Activated naive CD8-positive, alpha-beta T cell treated with anti-CD3 and anti-CD28 coated beads, Interleukin-2, amount 50 U/mL, for 16 hours (primary cell): ENCODE results near the gene PIK3CA.

Experiments used
- DNase-seq: peaks from one replicate; pipeline ENCODE4 v3.0.0-alpha.2; 2020; ENCODE audit warnings: low read depth, low spot score

PIK3CA gene

DNA sequence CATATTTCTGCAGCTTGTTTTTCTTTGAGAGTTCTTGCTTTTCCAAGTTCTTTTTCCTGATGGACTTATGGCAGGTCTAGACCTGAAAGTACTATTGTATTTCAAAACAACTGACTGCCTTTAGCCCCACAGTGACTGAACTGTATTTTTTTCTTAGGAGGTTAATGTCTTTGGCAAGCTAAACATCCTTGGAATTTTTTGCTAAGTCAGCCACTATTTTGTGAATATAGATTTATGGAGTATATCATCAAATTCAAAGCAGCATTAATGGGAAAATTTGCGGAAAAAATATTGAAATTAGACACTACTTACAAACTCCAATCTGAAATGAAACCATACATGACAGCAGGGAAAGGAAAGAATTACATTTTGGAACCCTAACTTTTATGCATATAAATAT, 8.6 kb downstream of the PIK3CA start:
- no peak for DNase-seq

DNA sequence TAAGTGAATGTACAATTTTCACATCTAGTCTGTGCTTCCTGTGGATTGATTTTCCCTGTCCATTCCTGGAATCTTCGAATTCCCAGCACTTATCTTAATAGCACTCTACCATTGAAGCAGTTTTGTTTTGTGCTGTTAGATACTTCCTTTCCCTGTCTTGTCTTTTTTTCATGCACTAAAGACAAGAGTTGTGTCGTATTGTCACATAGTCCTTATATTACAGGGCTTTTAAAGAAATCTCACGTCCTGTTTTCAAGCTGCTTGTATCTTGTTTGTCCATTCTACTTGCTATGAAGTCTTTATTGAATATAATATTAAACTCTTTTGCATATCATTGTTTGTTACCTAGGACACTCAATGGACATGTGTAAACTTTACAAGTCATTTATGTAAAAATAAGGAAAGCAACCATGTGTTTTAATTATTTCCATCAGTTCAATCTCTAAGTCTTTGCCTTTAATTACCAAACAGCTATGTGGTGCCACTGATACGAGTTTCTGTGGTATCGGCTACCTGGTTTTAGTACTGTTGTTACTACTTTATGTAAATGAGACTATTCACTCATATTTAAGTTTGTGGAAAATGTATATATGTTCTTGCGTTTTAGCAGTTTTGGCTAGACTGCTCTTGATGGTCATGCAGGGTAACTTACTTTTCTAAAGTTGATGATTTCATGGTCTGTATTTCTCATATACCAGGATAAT, 10.3 kb downstream of the PIK3CA start:
- DNase-seq, result no peak

DNA sequence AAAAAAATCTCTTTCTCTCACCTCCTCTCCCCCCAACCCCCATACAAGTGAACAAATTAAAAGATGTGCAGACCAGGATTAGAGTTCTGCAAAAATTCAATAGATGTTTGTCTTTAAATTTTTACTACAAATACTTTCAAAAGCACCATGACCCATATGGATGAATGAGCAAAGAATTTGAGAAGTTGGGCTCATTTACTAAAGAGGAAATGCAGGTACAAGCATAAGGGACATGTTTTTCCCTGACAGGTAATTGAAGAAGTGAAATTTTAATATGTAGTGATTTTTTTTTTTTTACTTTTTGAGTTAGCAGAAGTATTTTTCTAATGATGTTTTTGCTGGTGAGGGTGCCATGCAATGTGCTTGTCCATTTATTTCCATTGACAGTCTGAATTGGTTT, 15.3 kb downstream of the PIK3CA start:
- no peak for DNase-seq

GRCh38 chr3:179164857-179165256, 16.7 kb downstream of the PIK3CA start:
- no peak for DNase-seq

GRCh38 chr3:179166561-179167201, 18.5 kb downstream of the PIK3CA start:
- no peak for DNase-seq

DNA sequence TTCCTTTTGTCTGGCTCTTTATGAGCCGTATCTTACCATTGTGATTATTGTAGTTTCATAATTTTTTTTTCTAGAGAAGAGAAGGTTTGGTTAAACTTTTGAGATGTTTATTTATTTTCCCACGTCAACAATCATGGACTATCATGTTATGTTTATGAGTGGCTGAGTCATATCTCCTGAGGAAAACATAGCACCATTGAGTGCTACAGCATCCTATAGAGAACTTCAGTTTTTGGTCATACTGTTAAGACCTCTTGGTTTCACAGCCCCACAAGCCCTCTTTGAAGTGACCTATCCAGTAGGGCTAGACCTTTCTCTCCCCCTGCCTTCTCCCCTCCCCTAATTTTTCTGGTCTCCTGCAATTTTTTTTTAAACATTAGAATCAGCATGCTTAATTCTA, 20.8 kb downstream of the PIK3CA start:
- no peak for DNase-seq

- DNase-seq, result no peak
Measured at GRCh38 chr3:179172546-179172945, 24.4 kb downstream of the PIK3CA start.

- DNase-seq, result no peak
Measured at GRCh38 chr3:179174316-179174715, 26.2 kb downstream of the PIK3CA start.

DNA sequence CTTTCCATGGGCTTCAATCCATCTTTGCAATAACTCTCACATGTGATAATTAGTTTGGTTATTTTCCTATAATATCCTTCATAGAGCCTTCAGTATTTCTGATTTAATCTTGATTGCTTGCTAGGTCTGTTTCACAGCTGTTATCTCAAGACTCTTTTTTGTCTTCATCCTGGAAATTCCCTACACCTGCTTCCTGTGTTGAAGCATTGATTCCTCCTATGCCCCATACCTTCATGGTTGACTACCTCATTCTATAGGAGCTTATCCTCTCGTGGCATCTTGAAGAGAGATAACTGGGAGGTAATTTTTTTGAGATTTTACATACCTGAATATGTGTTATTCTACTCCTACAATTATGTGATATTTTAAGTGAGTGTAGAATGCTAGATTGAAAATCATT, 26.7 kb downstream of the PIK3CA start:
- DNase-seq, result no peak

DNA sequence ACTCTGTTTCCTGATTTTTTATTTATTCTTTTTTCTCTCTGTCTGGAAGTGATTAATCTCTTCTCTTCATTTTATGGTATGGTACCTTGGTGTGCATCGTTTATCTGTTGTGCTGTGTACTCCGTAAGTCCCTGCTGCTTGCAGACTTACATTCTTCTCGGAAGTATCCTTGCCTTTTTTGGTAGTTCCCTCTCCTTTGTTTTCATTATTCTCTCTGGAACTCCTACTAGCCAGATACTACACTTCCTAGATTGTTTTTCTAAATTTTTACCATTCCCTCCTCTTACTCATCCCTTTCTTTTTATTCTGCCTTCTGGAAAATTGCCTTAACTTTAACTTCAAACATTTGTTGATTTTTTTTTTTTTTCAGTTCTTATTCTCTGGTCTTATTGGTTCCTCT, 27.2 kb downstream of the PIK3CA start:
- no peak for DNase-seq

DNA sequence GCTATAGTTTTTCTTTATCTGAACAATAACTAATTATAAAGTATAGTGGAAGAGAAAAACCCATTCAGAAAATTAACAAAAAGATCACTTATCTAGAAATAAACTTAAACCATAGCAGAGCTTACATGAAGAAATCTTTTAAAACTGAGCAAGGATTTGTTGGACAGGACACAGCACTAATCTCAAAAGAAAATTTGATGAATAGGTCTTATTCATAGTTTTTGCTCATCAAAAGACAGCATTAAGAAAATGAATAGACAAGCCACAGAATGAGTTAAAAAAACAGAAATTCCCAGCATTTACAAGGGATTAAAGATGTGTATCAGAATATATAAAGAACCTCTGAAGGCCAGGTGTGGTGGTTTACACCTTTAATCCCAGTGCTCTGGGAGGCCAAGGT, 29.5 kb downstream of the PIK3CA start:
- DNase-seq, result no peak

- DNase-seq, result no peak
Measured at GRCh38 chr3:179179256-179179655, 31.1 kb downstream of the PIK3CA start.

- no peak for DNase-seq
Measured at GRCh38 chr3:179179979-179180759, 32.0 kb downstream of the PIK3CA start.

GRCh38 chr3:179181021-179181472, 32.9 kb downstream of the PIK3CA start:
- DNase-seq, result no peak

DNA sequence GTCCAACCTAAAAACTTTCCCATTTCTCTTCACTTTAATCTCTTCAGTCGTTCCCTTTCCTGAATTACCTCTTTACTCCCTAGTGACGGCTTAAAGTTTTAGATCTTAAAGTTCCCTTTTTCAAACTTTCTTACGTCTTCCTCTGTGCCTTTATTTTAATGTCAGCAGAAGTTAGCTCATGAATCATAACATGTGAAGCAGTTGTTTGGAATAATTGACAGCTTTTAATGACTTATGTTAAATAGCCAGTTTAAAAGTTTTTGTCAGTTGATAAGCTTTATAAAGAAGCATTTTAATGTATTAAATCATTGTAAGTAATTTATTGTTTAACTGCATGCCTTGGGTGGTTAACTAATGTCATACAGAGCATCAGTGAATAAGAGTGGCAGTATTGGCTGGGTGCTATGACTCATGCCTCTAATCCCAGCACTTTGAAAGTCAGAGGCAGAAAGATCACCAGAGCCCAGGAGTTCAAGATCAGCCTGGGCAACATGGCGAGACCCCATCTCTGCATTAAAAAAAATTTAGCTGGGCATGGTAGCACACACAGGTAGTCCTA, 33.9 kb downstream of the PIK3CA start:
- no peak for DNase-seq

- DNase-seq, result no peak
Measured at GRCh38 chr3:179182902-179183301, 34.7 kb downstream of the PIK3CA start.

- no peak for DNase-seq
Measured at GRCh38 chr3:179184826-179185225, 36.7 kb downstream of the PIK3CA start.

- DNase-seq, result no peak
Measured at GRCh38 chr3:179186426-179186825, 38.3 kb downstream of the PIK3CA start.

GRCh38 chr3:179189759-179190158, 41.6 kb downstream of the PIK3CA start:
- DNase-seq, result no peak

DNA sequence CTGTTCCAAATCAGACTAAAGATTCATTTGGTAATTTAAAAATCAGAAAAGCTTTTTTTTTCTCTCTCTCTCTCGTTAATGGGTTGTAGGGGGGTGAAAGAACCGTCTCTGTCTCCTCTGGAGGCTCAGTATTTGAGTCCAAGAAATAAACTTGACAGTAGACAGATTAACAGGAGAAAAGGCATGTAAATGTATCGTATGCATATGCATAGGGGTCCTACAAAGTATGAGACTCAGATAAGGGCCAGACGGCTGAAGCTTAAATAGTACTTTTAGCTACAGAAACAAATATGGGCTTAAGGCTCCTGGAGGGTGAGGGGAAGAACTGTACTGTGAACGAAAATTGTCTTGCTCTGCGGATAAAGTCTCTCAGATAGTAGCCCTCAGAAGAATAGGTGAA, 42.4 kb downstream of the PIK3CA start:
- DNase-seq, result no peak

- DNase-seq, result no peak
Measured at GRCh38 chr3:179192542-179192941, 44.4 kb downstream of the PIK3CA start.

- no peak for DNase-seq
Measured at GRCh38 chr3:179194931-179195330, 46.8 kb downstream of the PIK3CA start.
